ENCODE data around the gene ERCC6. TPM values are rescaled to one million over a fixed set of nuclear protein-coding genes. Genes with fewer than 3 reads are reported as not detected.

The ERCC6 gene
- total and polyA plus RNA-seq, 4 donors = 2.8 to 27.2 (median 11.2) TPM

DNA sequence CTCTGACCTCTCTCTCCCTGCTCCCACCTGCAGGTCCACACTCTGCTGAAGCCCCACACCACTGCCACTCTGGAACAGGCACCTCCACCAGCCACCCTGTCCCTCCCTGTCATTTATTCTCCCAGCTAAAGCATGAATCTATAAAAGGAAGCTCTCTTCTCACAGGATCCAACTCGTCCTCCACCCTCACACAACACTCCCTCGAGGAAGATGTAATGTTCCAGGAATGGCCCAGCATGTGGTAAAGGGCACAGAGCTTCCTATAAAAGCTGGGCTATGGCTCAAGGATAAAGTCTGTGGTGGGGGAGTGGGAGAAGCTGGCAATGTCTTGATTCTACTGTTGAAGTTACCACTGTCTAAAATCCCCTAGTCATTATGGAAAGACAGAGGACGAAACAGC lies 67.4 kb downstream of the ERCC6 start:
- H3K27me3 ChIP-seq (ENCODE audit: control insufficient read depth in 3 of 3, insufficient read depth in 3 of 3, low read length in 2 of 3) = no peaks in the 10 kb centered on the region
- ATAC-seq (ENCODE audit: insufficient read depth, low FRiP score) (no peak), DNase-seq (no peak)
- no peak overlapping the region for H3K9ac ChIP-seq (ENCODE audit: insufficient read depth in 1 of 2, low read length in 2 of 2)
- no peak overlapping the region for H3K4me3 ChIP-seq
- 86 to 90% methylated on average over 3 of the region's 3 CpGs for whole genome bisulfite sequencing, 2 donors
- peaks cover 0 to 1% (median 0%) of the 10 kb centered on the region in 4 donors for H3K9me3 ChIP-seq (ENCODE audit: control insufficient read depth in 4 of 4, insufficient read depth in 3 of 4, low read length in 3 of 4)
- no peaks in the 10 kb centered on the region for H3K4me1 ChIP-seq (ENCODE audit: control insufficient read depth in 5 of 5, insufficient read depth in 5 of 5, low read length in 5 of 5)
- TF ChIP-seq CTCF (IDR thresholded peaks at IDR 0.05; ENCODE audit: control extremely low read depth, extremely low read depth) = no peak
- H3K27ac ChIP-seq (ENCODE audit: low read depth in 1 of 2, low read length in 1 of 2) = no peak overlapping the region
- H3K36me3 ChIP-seq (ENCODE audit: control insufficient read depth in 4 of 4, insufficient read depth in 4 of 4, low read length in 4 of 4) = peaks cover 20 to 43% (median 27%) of the 10 kb centered on the region in 4 donors

GRCh38 chr10:49465736-49466135 lies 73.2 kb downstream of the ERCC6 start:
- TF ChIP-seq CTCF (IDR thresholded peaks at IDR 0.05; ENCODE audit: control extremely low read depth, extremely low read depth) = no peak
- Histone ChIP-seq H3K9ac (ENCODE audit: insufficient read depth in 1 of 2, low read length in 2 of 2) (no peak overlapping the region), H3K4me1 (ENCODE audit: control insufficient read depth in 5 of 5, insufficient read depth in 5 of 5, low read length in 5 of 5) (no peaks in the 10 kb centered on the region)

More at GRCh38 chr10:49465736-49466135, 73.2 kb downstream of the ERCC6 start:
- ATAC-seq (ENCODE audit: insufficient read depth, low FRiP score) = no peak
- Histone ChIP-seq H3K36me3 (ENCODE audit: control insufficient read depth in 4 of 4, insufficient read depth in 4 of 4, low read length in 4 of 4) (peaks cover 11 to 21% (median 18%) of the 10 kb centered on the region in 4 donors), H3K27ac (ENCODE audit: low read depth in 1 of 2, low read length in 1 of 2) (no peak overlapping the region), H3K27me3 (ENCODE audit: control insufficient read depth in 3 of 3, insufficient read depth in 3 of 3, low read length in 2 of 3) (no peaks in the 10 kb centered on the region), H3K9me3 (ENCODE audit: control insufficient read depth in 4 of 4, insufficient read depth in 3 of 4, low read length in 3 of 4) (peaks cover 0 to 6% (median 1%) of the 10 kb centered on the region in 4 donors), H3K4me3 (no peak overlapping the region)
- DNase-seq = no peak

Other genes starting within 250 kb of the ERCC6 start
- not detected for gene C10orf71, start 240.0 kb downstream of the ERCC6 start, total RNA-seq
- not detected for gene C10orf71, start 240.0 kb downstream of the ERCC6 start, polyA plus RNA-seq
- not detected for gene DRGX, start 143.0 kb downstream of the ERCC6 start, total RNA-seq
- gene DRGX, start 143.0 kb downstream of the ERCC6 start, polyA plus RNA-seq = under 1 TPM in 1 of 2 donors, not detected in 1; 0.10 TPM
- not detected for gene SLC18A3, start 71.2 kb upstream of the ERCC6 start, total RNA-seq
- not detected for gene SLC18A3, start 71.2 kb upstream of the ERCC6 start, polyA plus RNA-seq
- not detected for gene CHAT, start 74.9 kb upstream of the ERCC6 start, total RNA-seq
- not detected for gene CHAT, start 74.9 kb upstream of the ERCC6 start, polyA plus RNA-seq
- gene C10orf53, start 140.5 kb upstream of the ERCC6 start, total RNA-seq = under 1 TPM; 0.09 to 0.11 TPM
- gene C10orf53, start 140.5 kb upstream of the ERCC6 start, polyA plus RNA-seq = not detected
- under 1 TPM; 0.14 to 0.86 TPM for gene OGDHL, start 223.2 kb upstream of the ERCC6 start, total RNA-seq
- under 1 TPM; 0.06 to 0.16 TPM for gene OGDHL, start 223.2 kb upstream of the ERCC6 start, polyA plus RNA-seq

All from lung (tissue), 12 donors.